Prostate gland (tissue), 2 donors: ENCODE results near the gene MT4.

ENCODE experiments used
- POLR2A ChIP-seq: fragments of 450-650 bp; IDR thresholded peaks from one replicate; pipeline ENCODE4 v1.6.1; 2016; ENCODE audit warnings: antibody characterized with exemption, mild to moderate bottlenecking
- POLR2AphosphoS5 ChIP-seq: sonication (generic); formaldehyde crosslinking; IDR thresholded peaks from one replicate; pipeline ENCODE4 v1.6.1; 2017; ENCODE audit warnings: antibody characterized with exemption
- TF ChIP-seq, protein P1 (sequence below), 4 experiments: fragments of 200-600 bp in 2 of 4; fragments of 450-650 bp in 2 of 4; sonication (generic) in 2 of 4; IDR thresholded peaks; 1 replicate in 3 of 4; 2 replicates in 1 of 4; pipeline ENCODE4 v1.5.1; 2016 to 2019; ENCODE audit warnings: antibody characterized with exemption in 4 of 4, mild to moderate bottlenecking in 2 of 4, moderate library complexity in 2 of 4

DNA sequence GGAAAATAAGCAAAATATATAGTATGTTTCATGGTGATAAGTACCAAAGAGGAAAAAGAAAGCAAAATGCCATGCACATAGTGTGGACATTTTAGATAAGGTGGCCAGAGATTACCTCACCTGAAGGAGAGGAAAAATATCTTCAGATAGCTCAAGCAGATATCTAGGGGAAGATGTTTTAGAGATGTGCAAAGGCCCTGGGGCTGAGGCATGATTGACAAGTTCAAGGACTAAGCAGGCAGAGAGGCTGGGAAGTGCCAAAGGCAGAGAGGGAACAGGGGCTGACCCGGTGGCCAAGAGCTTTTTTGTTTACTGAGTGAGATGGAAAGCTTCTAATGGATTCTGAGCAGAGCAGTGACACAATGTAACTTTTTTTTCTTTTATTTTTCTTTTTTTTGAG is 4.4 kb upstream of the MT4 start:
- TF ChIP-seq POLR2AphosphoS5 (no peak), POLR2A (no peak)
- TF ChIP-seq, protein P1, sequence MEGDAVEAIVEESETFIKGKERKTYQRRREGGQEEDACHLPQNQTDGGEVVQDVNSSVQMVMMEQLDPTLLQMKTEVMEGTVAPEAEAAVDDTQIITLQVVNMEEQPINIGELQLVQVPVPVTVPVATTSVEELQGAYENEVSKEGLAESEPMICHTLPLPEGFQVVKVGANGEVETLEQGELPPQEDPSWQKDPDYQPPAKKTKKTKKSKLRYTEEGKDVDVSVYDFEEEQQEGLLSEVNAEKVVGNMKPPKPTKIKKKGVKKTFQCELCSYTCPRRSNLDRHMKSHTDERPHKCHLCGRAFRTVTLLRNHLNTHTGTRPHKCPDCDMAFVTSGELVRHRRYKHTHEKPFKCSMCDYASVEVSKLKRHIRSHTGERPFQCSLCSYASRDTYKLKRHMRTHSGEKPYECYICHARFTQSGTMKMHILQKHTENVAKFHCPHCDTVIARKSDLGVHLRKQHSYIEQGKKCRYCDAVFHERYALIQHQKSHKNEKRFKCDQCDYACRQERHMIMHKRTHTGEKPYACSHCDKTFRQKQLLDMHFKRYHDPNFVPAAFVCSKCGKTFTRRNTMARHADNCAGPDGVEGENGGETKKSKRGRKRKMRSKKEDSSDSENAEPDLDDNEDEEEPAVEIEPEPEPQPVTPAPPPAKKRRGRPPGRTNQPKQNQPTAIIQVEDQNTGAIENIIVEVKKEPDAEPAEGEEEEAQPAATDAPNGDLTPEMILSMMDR (IDR thresholded peaks at IDR 0.05) = no peak
